Spleen (tissue), 7 donors: ENCODE measurements around the gene ZMYND19.

ENCODE experiments used
- POLR2A ChIP-seq, 3 donors: fragments of 450-650 bp; IDR thresholded peaks; one replicate each; pipeline ENCODE4 v1.5.1; 2017; ENCODE audit warnings: antibody characterized with exemption in 3 of 3, mild to moderate bottlenecking in 1 of 3
- POLR2AphosphoS5 ChIP-seq, 3 donors: sonication (generic); formaldehyde crosslinking; IDR thresholded peaks; one replicate each; pipeline ENCODE4 v1.5.1; 2017; ENCODE audit warnings: antibody characterized with exemption in 3 of 3
- TF ChIP-seq, protein P1 (sequence below), 11 experiments: fragments of 200-600 bp in 7 of 11; fragments of 450-650 bp in 4 of 11; sonication (generic) in 4 of 11; IDR thresholded peaks in 8 of 11; conservative IDR thresholded peaks in 3 of 11; 1 replicate in 7 of 11; 2 replicates in 4 of 11; pipeline versions ENCODE4 v1.4.0 to v1.8.0; 2016 to 2021; ENCODE audit warnings: antibody characterized with exemption in 11 of 11, inconsistent platforms in 4 of 11, mild to moderate bottlenecking in 1 of 11
- donor health status: DM: no; HTN: no; CAD: no; lungs with moderate emphysema.
- donor health status: DM: no; HTN: no; CAD: no.
- donor health status: DM: no; HTN: no; CAD: no.

DNA sequence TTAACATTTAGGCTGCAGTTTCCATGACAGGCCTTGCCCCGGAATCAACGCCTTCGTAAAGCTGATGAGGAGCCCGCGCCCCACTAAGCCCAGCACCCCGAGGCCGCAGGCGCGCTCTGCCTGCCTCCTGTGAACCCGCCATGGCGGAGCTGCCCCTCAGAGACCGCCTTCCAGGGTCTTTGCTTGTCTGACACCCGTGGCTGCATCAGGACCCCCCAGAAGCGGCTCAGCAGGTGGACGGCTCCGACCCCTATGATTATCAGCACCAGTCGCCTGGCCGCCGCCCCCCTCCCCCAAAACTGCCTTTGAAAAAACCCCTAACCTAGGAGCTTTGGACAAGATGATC lies 11.1 kb downstream of the ZMYND19 start:
- TF ChIP-seq, protein P1, sequence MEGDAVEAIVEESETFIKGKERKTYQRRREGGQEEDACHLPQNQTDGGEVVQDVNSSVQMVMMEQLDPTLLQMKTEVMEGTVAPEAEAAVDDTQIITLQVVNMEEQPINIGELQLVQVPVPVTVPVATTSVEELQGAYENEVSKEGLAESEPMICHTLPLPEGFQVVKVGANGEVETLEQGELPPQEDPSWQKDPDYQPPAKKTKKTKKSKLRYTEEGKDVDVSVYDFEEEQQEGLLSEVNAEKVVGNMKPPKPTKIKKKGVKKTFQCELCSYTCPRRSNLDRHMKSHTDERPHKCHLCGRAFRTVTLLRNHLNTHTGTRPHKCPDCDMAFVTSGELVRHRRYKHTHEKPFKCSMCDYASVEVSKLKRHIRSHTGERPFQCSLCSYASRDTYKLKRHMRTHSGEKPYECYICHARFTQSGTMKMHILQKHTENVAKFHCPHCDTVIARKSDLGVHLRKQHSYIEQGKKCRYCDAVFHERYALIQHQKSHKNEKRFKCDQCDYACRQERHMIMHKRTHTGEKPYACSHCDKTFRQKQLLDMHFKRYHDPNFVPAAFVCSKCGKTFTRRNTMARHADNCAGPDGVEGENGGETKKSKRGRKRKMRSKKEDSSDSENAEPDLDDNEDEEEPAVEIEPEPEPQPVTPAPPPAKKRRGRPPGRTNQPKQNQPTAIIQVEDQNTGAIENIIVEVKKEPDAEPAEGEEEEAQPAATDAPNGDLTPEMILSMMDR (IDR thresholded peaks at IDR 0.05 in 8 of 11, conservative IDR thresholded peaks at IDR 0.05 in 3 of 11) = no peak
- TF ChIP-seq POLR2AphosphoS5 (IDR thresholded peaks at IDR 0.05) (no peak), POLR2A (IDR thresholded peaks at IDR 0.05) (no peak)
